CD14-positive monocyte (primary cell): ENCODE measurements around the gene TAX1BP1. TPM values are rescaled to one million over a fixed set of nuclear protein-coding genes. Genes with fewer than 3 reads are reported as not detected.

Experiments
- DNase-seq, 3 donors: peaks; one replicate each; pipeline ENCODE4 v3.0.0-alpha.2; 2011 to 2022
- H2AFZ ChIP-seq: 2 replicates; pipeline ENCODE4 v1.6.0; 2012; ENCODE audit warnings: mild to moderate bottlenecking, low read depth, low read length, inconsistent platforms; ENCODE audit not compliant: insufficient read depth, poor library complexity, severe bottlenecking
- H3K27ac ChIP-seq, 2 donors: 1 replicate in 1 of 2; 2 replicates in 1 of 2; pipeline ENCODE4 v1.5.1; 2012 to 2013; ENCODE audit warnings: low read length in 2 of 2, control low read depth in 1 of 2, inconsistent platforms in 1 of 2, low read depth in 1 of 2, mild to moderate bottlenecking in 1 of 2
- H3K27me3 ChIP-seq, 2 donors: one replicate each; pipeline versions ENCODE4 v1.6.0 to v1.6.1; 2011 to 2013; ENCODE audit warnings: low read length in 2 of 2; ENCODE audit not compliant: control insufficient read depth in 2 of 2, insufficient read depth in 2 of 2
- H3K36me3 ChIP-seq, 2 donors: replicated peaks in 1 of 2; 1 replicate in 1 of 2; 2 replicates in 1 of 2; pipeline versions ENCODE4 v1.5.1 to v1.6.1; 2012 to 2013; ENCODE audit warnings: low read length in 2 of 2, control low read depth in 1 of 2, inconsistent platforms in 1 of 2, mild to moderate bottlenecking in 1 of 2; ENCODE audit not compliant: insufficient read depth in 2 of 2, control insufficient read depth in 1 of 2
- H3K4me1 ChIP-seq, 2 donors: 1 replicate in 1 of 2; 2 replicates in 1 of 2; pipeline versions ENCODE4 v1.5.1 to v1.6.1; 2012 to 2013; ENCODE audit warnings: low read length in 2 of 2, control low read depth in 1 of 2, inconsistent platforms in 1 of 2, mild to moderate bottlenecking in 1 of 2, moderate library complexity in 1 of 2; ENCODE audit not compliant: insufficient read depth in 2 of 2, control insufficient read depth in 1 of 2
- H3K4me2 ChIP-seq: replicated peaks from 2 replicates; pipeline ENCODE3; 2012; ENCODE audit warnings: low read length, moderate library complexity, mild to moderate bottlenecking; ENCODE audit not compliant: poor library complexity, severe bottlenecking; ENCODE audit errors: extremely low read depth
- H3K4me3 ChIP-seq, 3 experiments: fragments of 200-600 bp in 1 of 3; sonication (generic) in 1 of 3; replicated peaks in 1 of 3; 1 replicate in 2 of 3; 2 replicates in 1 of 3; pipeline ENCODE4 v1.5.1; 2011 to 2013; ENCODE audit warnings: low read length in 3 of 3, mild to moderate bottlenecking in 3 of 3, control low read depth in 2 of 3, low read depth in 2 of 3, inconsistent platforms in 1 of 3, moderate library complexity in 1 of 3
- H3K79me2 ChIP-seq: 2 replicates; pipeline ENCODE4 v1.6.0; 2012; ENCODE audit warnings: mild to moderate bottlenecking, control low read depth, inconsistent platforms, low read length, moderate library complexity; ENCODE audit not compliant: insufficient read depth
- H3K9ac ChIP-seq: 2 replicates; pipeline ENCODE4 v1.6.0; 2017; ENCODE audit warnings: low read length, mild to moderate bottlenecking; ENCODE audit not compliant: insufficient read depth, poor library complexity, severe bottlenecking
- H3K9me3 ChIP-seq, 2 donors: replicated peaks in 1 of 2; 1 replicate in 1 of 2; 2 replicates in 1 of 2; pipeline versions ENCODE4 v1.5.1 to v1.6.1; 2012 to 2013; ENCODE audit warnings: low read length in 2 of 2, control low read depth in 1 of 2; ENCODE audit not compliant: control insufficient read depth in 1 of 2, insufficient read depth in 1 of 2
- H4K20me1 ChIP-seq: 2 replicates; pipeline ENCODE4 v1.6.0; 2012; ENCODE audit warnings: mild to moderate bottlenecking, low read length, control low read depth, moderate library complexity; ENCODE audit not compliant: insufficient read depth
- H3K27ac Mint-ChIP-seq, 7 donors: one replicate each; pipeline ENCODE4 v1.8.0; 2020; ENCODE audit warnings: mild to moderate bottlenecking in 7 of 7, mixed read lengths in 7 of 7, moderate library complexity in 6 of 7, inconsistent platforms in 2 of 7
- H3K27me3 Mint-ChIP-seq, 3 donors: one replicate each; pipeline ENCODE4 v1.8.0; 2021 to 2022; ENCODE audit warnings: low read depth in 3 of 3, mild to moderate bottlenecking in 3 of 3, mixed read lengths in 3 of 3, moderate library complexity in 3 of 3, inconsistent platforms in 1 of 3
- H3K36me3 Mint-ChIP-seq, 2 donors: one replicate each; pipeline ENCODE4 v1.8.0; 2020; ENCODE audit warnings: mixed read lengths in 2 of 2, inconsistent platforms in 1 of 2, mild to moderate bottlenecking in 1 of 2
- H3K4me1 Mint-ChIP-seq: one replicate; pipeline ENCODE4 v1.8.0; 2020; ENCODE audit warnings: mild to moderate bottlenecking, mixed read lengths
- H3K4me3 Mint-ChIP-seq, 2 donors: one replicate each; pipeline ENCODE4 v1.8.0; 2020; ENCODE audit warnings: mild to moderate bottlenecking in 2 of 2, mixed read lengths in 2 of 2, moderate library complexity in 1 of 2
- H3K9me3 Mint-ChIP-seq, 7 donors: one replicate each; pipeline ENCODE4 v1.8.0; 2020 to 2022; ENCODE audit warnings: mixed read lengths in 7 of 7, mild to moderate bottlenecking in 6 of 7, moderate library complexity in 6 of 7, inconsistent platforms in 2 of 7
- WGBS: methylation state at CpG from one replicate; pipeline ENCODE4 v1.1.5; 2013; ENCODE audit warnings: missing lambda C conversion rate; ENCODE audit not compliant: insufficient coverage; 5-methylcytosine and 5-hydroxymethylcytosine counted together
- intact Hi-C, 2 donors: fragments of 100-400 bp; cut with micrococcal nuclease; formaldehyde crosslinking; loops; one replicate each; pipeline versions ENCODE4 v1.15.0 to v1.15.1; 2023
- polyA plus RNA-seq, 3 donors: library from polyadenylated mRNA; depleted of rRNA in 1 of 3; unstranded in 2 of 3; stranded (reverse) in 1 of 3; fragments of 300-500 nt in 2 of 3; fragments of >200 nt in 1 of 3; fragmentation: Illumina TruSeq in 2 of 3; gene quantifications; 1 replicate in 2 of 3; 2 replicates in 1 of 3; pipeline ENCODE4 v1.2.3, GENCODE V29; 2012 to 2021
- TF ChIP-seq, protein P1 (sequence below): fragments of 200-600 bp; IDR thresholded peaks from one replicate; pipeline ENCODE4 v1.8.0; 2022; ENCODE audit warnings: antibody characterized with exemption, mild to moderate bottlenecking

TAX1BP1 gene
- polyA plus RNA-seq, 3 donors: 62.6 to 106 (median 85.3) TPM

DNA sequence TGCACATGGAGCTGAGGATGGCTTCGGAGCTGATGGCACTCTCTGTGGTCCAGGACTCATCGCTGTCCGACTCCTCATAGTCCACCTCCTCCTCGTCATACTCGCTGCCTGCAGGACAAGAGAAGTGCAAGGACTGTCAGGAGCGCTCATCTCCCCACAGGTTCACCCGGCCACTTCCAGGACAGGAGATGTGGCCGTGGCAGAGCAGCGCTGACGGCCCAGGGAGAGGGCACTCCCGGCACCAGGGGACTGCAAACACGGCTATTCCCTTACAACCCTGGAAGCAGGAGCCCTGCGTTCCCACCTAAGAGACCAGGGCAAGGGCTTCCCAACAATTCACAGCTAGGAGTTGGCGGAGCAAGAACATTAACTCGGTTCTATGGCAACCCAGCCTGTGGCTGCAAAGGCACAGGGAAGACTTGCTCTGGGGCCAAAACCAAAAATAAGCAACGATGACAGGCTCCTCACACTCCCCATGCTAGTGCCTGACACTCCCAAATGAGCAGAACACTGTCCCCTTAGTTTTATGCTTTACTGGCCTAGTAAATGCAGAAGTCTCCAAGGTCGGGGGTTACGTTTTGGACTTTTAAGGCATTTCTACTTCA lies 100.9 kb downstream of the TAX1BP1 start:
- no peak overlapping the region for H3K4me3 ChIP-seq
- intact Hi-C loops: no loop called here
- WGBS: 96% methylated on average over 17 of the region's 18 CpGs
- H3K9ac ChIP-seq: no peak overlapping the region
- H3K36me3 ChIP-seq: peaks cover 41 to 81% of the 10 kb centered on the region in 2 donors
- Mint-ChIP-seq H3K9me3 (no peaks in the 10 kb centered on the region), H3K27ac (no peak overlapping the region), H3K27me3 (peaks cover 0 to 2% (median 0%) of the 10 kb centered on the region in 3 donors), H3K4me1 (no peaks in the 10 kb centered on the region), H3K4me3 (no peak overlapping the region), H3K36me3 (peaks cover 67 to 81% of the 10 kb centered on the region in 2 donors)
- peaks cover 39% of the 10 kb centered on the region for H4K20me1 ChIP-seq
- no peak overlapping the region for H3K4me2 ChIP-seq
- no peak overlapping the region for H2AFZ ChIP-seq
- no peak overlapping the region for H3K27ac ChIP-seq
- no peaks in the 10 kb centered on the region for H3K4me1 ChIP-seq
- no peaks in the 10 kb centered on the region for H3K79me2 ChIP-seq
- TF ChIP-seq, protein P1, sequence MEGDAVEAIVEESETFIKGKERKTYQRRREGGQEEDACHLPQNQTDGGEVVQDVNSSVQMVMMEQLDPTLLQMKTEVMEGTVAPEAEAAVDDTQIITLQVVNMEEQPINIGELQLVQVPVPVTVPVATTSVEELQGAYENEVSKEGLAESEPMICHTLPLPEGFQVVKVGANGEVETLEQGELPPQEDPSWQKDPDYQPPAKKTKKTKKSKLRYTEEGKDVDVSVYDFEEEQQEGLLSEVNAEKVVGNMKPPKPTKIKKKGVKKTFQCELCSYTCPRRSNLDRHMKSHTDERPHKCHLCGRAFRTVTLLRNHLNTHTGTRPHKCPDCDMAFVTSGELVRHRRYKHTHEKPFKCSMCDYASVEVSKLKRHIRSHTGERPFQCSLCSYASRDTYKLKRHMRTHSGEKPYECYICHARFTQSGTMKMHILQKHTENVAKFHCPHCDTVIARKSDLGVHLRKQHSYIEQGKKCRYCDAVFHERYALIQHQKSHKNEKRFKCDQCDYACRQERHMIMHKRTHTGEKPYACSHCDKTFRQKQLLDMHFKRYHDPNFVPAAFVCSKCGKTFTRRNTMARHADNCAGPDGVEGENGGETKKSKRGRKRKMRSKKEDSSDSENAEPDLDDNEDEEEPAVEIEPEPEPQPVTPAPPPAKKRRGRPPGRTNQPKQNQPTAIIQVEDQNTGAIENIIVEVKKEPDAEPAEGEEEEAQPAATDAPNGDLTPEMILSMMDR: no peak
- H3K9me3 ChIP-seq: no peaks in the 10 kb centered on the region
- no peaks in the 10 kb centered on the region for H3K27me3 ChIP-seq
- DNase-seq: no peak

DNA sequence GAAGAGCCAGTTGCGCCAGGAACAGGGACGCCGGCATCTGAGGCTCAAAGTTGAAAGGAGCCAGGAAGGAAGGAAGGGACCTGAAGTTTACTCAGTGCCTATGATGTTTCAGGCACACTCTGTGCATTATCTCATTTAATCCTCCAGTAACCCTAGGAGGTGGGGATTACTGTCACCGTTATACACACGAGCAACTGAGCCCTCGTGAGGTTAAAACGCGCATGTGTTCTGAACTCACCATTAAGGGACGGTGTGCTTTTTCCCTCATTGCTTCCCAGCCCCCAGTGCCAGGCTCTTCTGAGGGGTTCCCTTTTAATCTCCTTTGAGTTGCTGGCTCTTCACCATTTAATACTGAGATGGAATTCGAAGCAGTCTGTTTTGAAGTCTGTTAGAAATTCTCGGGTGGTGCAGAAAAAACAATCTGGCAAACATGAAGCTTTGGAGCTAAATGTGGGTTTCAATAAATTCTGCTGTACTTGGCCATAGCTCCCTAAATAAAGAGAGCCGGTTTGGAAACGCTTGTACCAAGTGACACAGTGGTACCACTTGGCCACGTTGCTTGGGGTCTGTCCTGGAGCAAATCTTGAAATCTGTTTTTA lies 102.2 kb downstream of the TAX1BP1 start:
- Histone ChIP-seq H3K36me3 (peaks cover 30 to 68% of the 10 kb centered on the region in 2 donors), H3K4me2 (no peak overlapping the region), H3K9me3 (no peaks in the 10 kb centered on the region), H4K20me1 (peaks cover 30% of the 10 kb centered on the region), H2AFZ (no peak overlapping the region), H3K27ac (no peak overlapping the region), H3K9ac (no peak overlapping the region), H3K27me3 (no peaks in the 10 kb centered on the region), H3K4me1 (no peaks in the 10 kb centered on the region), H3K4me3 (no peak overlapping the region), H3K79me2 (no peaks in the 10 kb centered on the region)
- H3K36me3 Mint-ChIP-seq: peaks cover 65 to 71% of the 10 kb centered on the region in 2 donors
- peaks cover 0 to 2% (median 0%) of the 10 kb centered on the region in 3 donors for H3K27me3 Mint-ChIP-seq
- intact Hi-C loops: no loop called here
- H3K4me3 Mint-ChIP-seq: no peak overlapping the region
- H3K27ac Mint-ChIP-seq: no peak overlapping the region
- WGBS: 100% methylated on average over 5 of the region's 14 CpGs
- no peaks in the 10 kb centered on the region for H3K4me1 Mint-ChIP-seq
- TF ChIP-seq, protein P1: no peak
- DNase-seq: no peak
- no peaks in the 10 kb centered on the region for H3K9me3 Mint-ChIP-seq
